Parathyroid adenoma (tissue), 2 donors: ENCODE data around the gene POLR1H.
A peak's percentile ranks its signal among the peaks of the same experiment; 100 is the strongest.

Experiments
- H2AFZ ChIP-seq: fragments of 300-600 bp; sonication (generic); one replicate; pipeline ENCODE4 v1.7.0; 2017; ENCODE audit warnings: antibody characterized with exemption, mild to moderate bottlenecking
- H3K27ac ChIP-seq: fragments of 300-600 bp; sonication (generic); one replicate; pipeline ENCODE4 v1.7.0; 2017
- H3K27me3 ChIP-seq: fragments of 300-600 bp; sonication (generic); one replicate; pipeline ENCODE4 v1.7.0; 2017; ENCODE audit warnings: low read length; ENCODE audit not compliant: control insufficient read depth, insufficient read depth
- H3K36me3 ChIP-seq: fragments of 300-600 bp; sonication (generic); one replicate; pipeline ENCODE4 v1.7.0; 2017; ENCODE audit warnings: low read length; ENCODE audit not compliant: control insufficient read depth, insufficient read depth
- H3K4me1 ChIP-seq: fragments of 300-600 bp; sonication (generic); one replicate; pipeline ENCODE4 v1.7.0; 2017; ENCODE audit warnings: control low read depth
- H3K4me2 ChIP-seq: fragments of 300-600 bp; sonication (generic); one replicate; pipeline ENCODE4 v1.7.0; 2017; ENCODE audit warnings: low read length
- H3K4me3 ChIP-seq: fragments of 300-600 bp; sonication (generic); one replicate; pipeline ENCODE4 v1.7.0; 2017; ENCODE audit warnings: low read depth, low read length
- H3K79me2 ChIP-seq: fragments of 300-600 bp; sonication (generic); one replicate; pipeline ENCODE4 v1.7.0; 2017; ENCODE audit warnings: control low read depth
- H3K9ac ChIP-seq: fragments of 300-600 bp; sonication (generic); one replicate; pipeline ENCODE4 v1.7.0; 2017; ENCODE audit warnings: mild to moderate bottlenecking
- H3K9me3 ChIP-seq: fragments of 300-600 bp; sonication (generic); one replicate; pipeline ENCODE4 v1.7.0; 2017; ENCODE audit warnings: low read length; ENCODE audit not compliant: control insufficient read depth
- CTCF ChIP-seq: fragments of 300-600 bp; sonication (generic); IDR thresholded peaks from one replicate; pipeline ENCODE4 v1.7.0; 2017; ENCODE audit warnings: antibody characterized with exemption, mild to moderate bottlenecking
- donor health status: primary hyperparathyroidism.

The POLR1H gene

GRCh38 chr6:30042914-30043313 lies 18.2 kb upstream of the POLR1H start:
- Histone ChIP-seq H3K27ac (no peak overlapping the region), H3K79me2 (peaks cover 9% of the 10 kb centered on the region), H3K4me3 (no peak overlapping the region), H3K4me1 (peaks cover 5% of the 10 kb centered on the region), H3K9me3 (no peaks in the 10 kb centered on the region), H3K36me3 (no peaks in the 10 kb centered on the region), H3K27me3 (no peaks in the 10 kb centered on the region), H3K9ac (no peak overlapping the region), H2AFZ (no peak overlapping the region), H3K4me2 (no peak overlapping the region)
- no peak for TF ChIP-seq CTCF

GRCh38 chr6:30043744-30044143 lies 17.3 kb upstream of the POLR1H start:
- no peak for TF ChIP-seq CTCF
- H3K36me3 ChIP-seq = no peaks in the 10 kb centered on the region

GRCh38 chr6:30044630-30045029 lies 16.4 kb upstream of the POLR1H start:
- Histone ChIP-seq H3K27ac (no peak overlapping the region), H3K9ac (no peak overlapping the region), H2AFZ (no peak overlapping the region), H3K27me3 (no peaks in the 10 kb centered on the region), H3K9me3 (no peaks in the 10 kb centered on the region), H3K4me1 (peaks cover 5% of the 10 kb centered on the region), H3K4me2 (no peak overlapping the region), H3K36me3 (no peaks in the 10 kb centered on the region), H3K79me2 (peaks cover 7% of the 10 kb centered on the region), H3K4me3 (no peak overlapping the region)
- no peak for TF ChIP-seq CTCF

More at GRCh38 chr6:30043744-30044143, 17.3 kb upstream of the POLR1H start:
- peaks cover 5% of the 10 kb centered on the region for H3K4me1 ChIP-seq
- H2AFZ ChIP-seq = no peak overlapping the region
- no peak overlapping the region for H3K4me2 ChIP-seq
- peaks cover 9% of the 10 kb centered on the region for H3K79me2 ChIP-seq
- H3K9me3 ChIP-seq = no peaks in the 10 kb centered on the region
- H3K27ac ChIP-seq = no peak overlapping the region
- no peak overlapping the region for H3K9ac ChIP-seq
- H3K27me3 ChIP-seq = no peaks in the 10 kb centered on the region
- H3K4me3 ChIP-seq = no peak overlapping the region

- H3K4me2 ChIP-seq = no peak overlapping the region
- H3K36me3 ChIP-seq = no peaks in the 10 kb centered on the region
- no peak for TF ChIP-seq CTCF
- H3K79me2 ChIP-seq = peaks cover 7% of the 10 kb centered on the region
- peak overlapping the region; percentile 43 for H3K9ac ChIP-seq
- H3K27me3 ChIP-seq = no peaks in the 10 kb centered on the region
- H3K9me3 ChIP-seq = no peaks in the 10 kb centered on the region
- no peak overlapping the region for H2AFZ ChIP-seq
- no peak overlapping the region for H3K27ac ChIP-seq
- peaks cover 5% of the 10 kb centered on the region for H3K4me1 ChIP-seq
- H3K4me3 ChIP-seq = no peak overlapping the region
These were observed 13.8 kb upstream of the POLR1H start for GRCh38 chr6:30047220-30047619.

GRCh38 chr6:30053682-30054081 lies 7.4 kb upstream of the POLR1H start:
- Histone ChIP-seq H3K27me3 (no peaks in the 10 kb centered on the region), H3K9me3 (no peaks in the 10 kb centered on the region), H3K27ac (no peak overlapping the region), H3K4me2 (no peak overlapping the region), H3K4me3 (no peak overlapping the region), H3K36me3 (no peaks in the 10 kb centered on the region), H3K9ac (no peak overlapping the region), H2AFZ (no peak overlapping the region), H3K4me1 (no peaks in the 10 kb centered on the region), H3K79me2 (no peaks in the 10 kb centered on the region)
- TF ChIP-seq CTCF = no peak
